ENCODE measurements around the gene NFKB1.

- TF ChIP-seq CTCF (IDR thresholded peaks at IDR 0.05) (no peak), POLR2A (IDR thresholded peaks at IDR 0.05) (no peak)
Observed at GRCh38 chr4:102541697-102542096, 40.5 kb downstream of the NFKB1 start.
